ENCODE results near the gene HSD17B8. TPM values are rescaled to one million over a fixed set of nuclear protein-coding genes. Genes with fewer than 3 reads are reported as not detected.

Gene HSD17B8
- 1.0 TPM for polyA plus RNA-seq (2013, experiment 1 of 2; ENCODE audit: insufficient read length)
- polyA plus RNA-seq (2013, experiment 2 of 2; ENCODE audit: insufficient read length): 1.6 TPM

GRCh38 chr6:33204415-33205190 is at the start of gene HSD17B8:
TSS of gene HSD17B8 (plus strand) at chr6:33204655. CDS start at chr6:33204669, 14 bp downstream.
- peak; percentile 91 for DNase-seq

- no peak for DNase-seq
Observed at GRCh38 chr6:33156561-33156960, 47.9 kb upstream of the HSD17B8 start.

GRCh38 chr6:33156964-33157363 is 47.5 kb upstream of the HSD17B8 start:
- DNase-seq: no peak

- no peak for DNase-seq
Observed at GRCh38 chr6:33160096-33160495, 44.4 kb upstream of the HSD17B8 start.

- peak; percentile 60 for DNase-seq
Observed at GRCh38 chr6:33160728-33161344, 43.6 kb upstream of the HSD17B8 start.

GRCh38 chr6:33161354-33162331 is 42.8 kb upstream of the HSD17B8 start:
- DNase-seq: peak; percentile 60

GRCh38 chr6:33163540-33163939 is 40.9 kb upstream of the HSD17B8 start:
- DNase-seq: no peak

GRCh38 chr6:33164176-33164575 is 40.3 kb upstream of the HSD17B8 start:
- DNase-seq: no peak

GRCh38 chr6:33164665-33165373 is 39.6 kb upstream of the HSD17B8 start:
- DNase-seq: no peak

GRCh38 chr6:33165581-33166258 is 38.7 kb upstream of the HSD17B8 start:
- DNase-seq: no peak

- no peak for DNase-seq
Observed at GRCh38 chr6:33166363-33166762, 38.1 kb upstream of the HSD17B8 start.

GRCh38 chr6:33166811-33167210 is 37.6 kb upstream of the HSD17B8 start:
- DNase-seq: no peak

- no peak for DNase-seq
Observed at GRCh38 chr6:33167374-33168283, 36.8 kb upstream of the HSD17B8 start.

GRCh38 chr6:33168284-33168601 is 36.2 kb upstream of the HSD17B8 start:
- no peak for DNase-seq

- no peak for DNase-seq
Observed at GRCh38 chr6:33168639-33169038, 35.8 kb upstream of the HSD17B8 start.

GRCh38 chr6:33169291-33170175 is 34.9 kb upstream of the HSD17B8 start:
- no peak for DNase-seq

GRCh38 chr6:33170176-33171015 is 34.1 kb upstream of the HSD17B8 start:
- no peak for DNase-seq

Measured in fibroblast of skin of back (primary cell).